ENCODE measurements around the gene CAMK2B. TPM values are rescaled to one million over a fixed set of nuclear protein-coding genes. Genes with fewer than 3 reads are reported as not detected.

Gene CAMK2B
- total RNA-seq, 4 donors from 2014 or later: 0.44 to 5.1 (median 0.81) TPM

DNA sequence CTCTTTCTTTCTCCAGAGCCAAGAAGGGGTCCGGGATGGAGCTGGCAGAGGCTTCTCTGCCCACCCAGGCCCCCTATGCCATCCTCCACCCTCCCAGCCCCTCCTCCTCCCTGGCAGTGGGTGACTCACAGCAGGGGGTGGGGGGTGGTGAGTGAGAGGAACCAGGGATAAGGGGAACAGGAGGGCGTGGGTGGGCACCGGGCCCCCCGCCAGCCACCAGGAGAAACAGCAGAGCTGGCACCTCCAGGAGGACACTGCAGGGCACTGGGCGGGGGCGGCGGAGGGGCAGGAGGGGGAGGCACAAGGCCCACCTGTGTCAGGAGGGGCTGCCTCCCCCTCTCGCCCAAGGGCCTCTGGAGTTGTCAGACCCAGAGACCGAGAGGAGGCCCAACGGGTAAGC lies 56.0 kb downstream of the CAMK2B start:
- TF ChIP-seq, protein P1, sequence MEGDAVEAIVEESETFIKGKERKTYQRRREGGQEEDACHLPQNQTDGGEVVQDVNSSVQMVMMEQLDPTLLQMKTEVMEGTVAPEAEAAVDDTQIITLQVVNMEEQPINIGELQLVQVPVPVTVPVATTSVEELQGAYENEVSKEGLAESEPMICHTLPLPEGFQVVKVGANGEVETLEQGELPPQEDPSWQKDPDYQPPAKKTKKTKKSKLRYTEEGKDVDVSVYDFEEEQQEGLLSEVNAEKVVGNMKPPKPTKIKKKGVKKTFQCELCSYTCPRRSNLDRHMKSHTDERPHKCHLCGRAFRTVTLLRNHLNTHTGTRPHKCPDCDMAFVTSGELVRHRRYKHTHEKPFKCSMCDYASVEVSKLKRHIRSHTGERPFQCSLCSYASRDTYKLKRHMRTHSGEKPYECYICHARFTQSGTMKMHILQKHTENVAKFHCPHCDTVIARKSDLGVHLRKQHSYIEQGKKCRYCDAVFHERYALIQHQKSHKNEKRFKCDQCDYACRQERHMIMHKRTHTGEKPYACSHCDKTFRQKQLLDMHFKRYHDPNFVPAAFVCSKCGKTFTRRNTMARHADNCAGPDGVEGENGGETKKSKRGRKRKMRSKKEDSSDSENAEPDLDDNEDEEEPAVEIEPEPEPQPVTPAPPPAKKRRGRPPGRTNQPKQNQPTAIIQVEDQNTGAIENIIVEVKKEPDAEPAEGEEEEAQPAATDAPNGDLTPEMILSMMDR (IDR thresholded peaks at IDR 0.05; ENCODE audit: low read depth): no peak

DNA sequence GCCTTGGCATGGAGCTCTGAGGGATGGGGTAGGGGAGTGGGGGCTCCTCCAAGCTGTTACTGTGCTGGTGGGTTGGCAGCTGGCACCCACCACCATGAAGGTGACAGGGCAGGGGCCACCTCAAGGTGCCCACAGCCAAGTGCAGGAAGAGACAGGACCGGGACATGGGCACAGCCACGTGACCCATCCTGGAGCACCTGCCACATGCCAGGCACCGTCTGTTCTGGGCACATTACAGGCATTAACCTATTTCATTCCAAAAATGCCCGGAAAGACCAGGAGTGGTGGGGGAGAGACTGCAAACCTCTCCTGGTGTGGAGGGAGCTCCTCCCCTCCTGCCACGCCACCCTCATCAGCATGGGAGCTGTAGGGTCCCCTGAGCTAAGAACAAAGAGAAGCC lies 56.7 kb downstream of the CAMK2B start:
- TF ChIP-seq, protein P1 (IDR thresholded peaks at IDR 0.05; ENCODE audit: low read depth): no peak

DNA sequence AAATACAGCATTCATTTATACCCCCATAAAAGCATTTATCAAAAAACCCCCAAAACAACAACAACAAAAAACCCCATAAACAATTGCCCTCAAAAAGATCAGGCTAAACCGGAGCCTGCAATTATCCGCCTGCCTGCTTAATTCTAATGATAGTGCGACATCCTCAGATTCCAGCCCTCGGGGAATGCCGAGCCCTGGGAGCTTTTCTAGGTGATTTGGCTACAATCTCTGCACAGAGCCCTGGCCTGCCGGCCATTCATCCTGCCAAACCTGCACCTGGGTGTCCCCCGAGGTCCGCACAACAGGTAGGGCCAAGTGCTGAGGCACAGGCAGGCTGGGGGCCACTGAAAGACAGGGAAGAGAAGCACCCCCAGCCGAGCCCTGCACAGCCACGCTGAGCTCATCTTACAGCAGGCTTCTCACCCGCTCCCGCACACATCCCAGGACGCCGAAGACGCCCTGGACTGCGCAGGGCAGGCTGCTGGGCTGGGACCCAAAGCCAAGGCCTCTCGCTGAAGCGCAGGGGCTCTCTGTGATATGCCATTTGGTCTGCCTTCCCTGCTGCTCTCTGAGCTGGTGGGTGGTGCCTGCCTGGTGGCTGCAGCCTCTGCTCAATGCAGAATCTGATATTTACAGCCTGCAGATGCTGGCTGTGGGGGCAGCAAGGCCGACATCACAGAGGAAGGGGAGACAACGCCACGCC lies 57.5 kb downstream of the CAMK2B start:
- TF ChIP-seq, protein P1 (IDR thresholded peaks at IDR 0.05; ENCODE audit: low read depth): no peak

DNA sequence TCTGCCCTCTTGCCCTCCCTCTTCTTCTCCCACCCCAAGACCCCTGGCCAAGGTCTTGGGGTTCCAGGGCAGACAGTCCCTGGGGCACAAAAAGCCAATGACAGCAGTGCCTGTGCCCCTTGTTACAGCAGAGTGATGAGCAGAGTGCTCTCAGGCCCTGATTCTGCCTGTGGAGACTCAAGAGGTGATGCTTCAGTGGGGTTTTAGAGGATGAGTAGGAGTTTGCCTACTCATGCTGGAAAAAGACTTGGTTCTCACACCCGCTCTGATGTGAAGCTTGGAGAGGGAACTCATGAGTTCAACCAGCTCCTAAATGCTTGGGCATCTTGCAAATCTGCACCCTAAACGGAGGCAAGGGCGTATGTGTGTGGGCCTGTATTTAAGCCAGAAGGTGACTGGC lies 58.2 kb downstream of the CAMK2B start:
- TF ChIP-seq, protein P1 (IDR thresholded peaks at IDR 0.05; ENCODE audit: low read depth): no peak

DNA sequence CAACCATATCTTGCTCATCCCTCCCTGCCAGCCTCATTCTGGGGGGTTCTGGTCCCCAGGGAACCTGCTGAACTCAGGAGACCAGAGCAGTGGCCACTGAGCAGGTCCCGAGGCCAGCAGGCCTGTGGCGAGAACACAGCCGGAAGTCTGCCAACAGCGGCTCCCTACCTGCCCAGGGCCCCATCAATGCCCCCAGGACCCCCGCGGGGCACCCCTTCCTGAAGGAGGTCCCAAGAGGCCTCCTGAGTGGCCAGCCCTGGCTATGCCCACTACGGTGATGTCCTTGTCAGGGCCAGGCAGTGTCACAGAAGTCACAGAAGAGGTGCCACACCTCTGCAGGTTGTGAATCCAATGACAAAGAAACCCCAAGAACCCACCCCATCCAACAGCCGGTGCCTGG lies 58.9 kb downstream of the CAMK2B start:
- TF ChIP-seq, protein P1 (IDR thresholded peaks at IDR 0.05; ENCODE audit: low read depth): no peak

DNA sequence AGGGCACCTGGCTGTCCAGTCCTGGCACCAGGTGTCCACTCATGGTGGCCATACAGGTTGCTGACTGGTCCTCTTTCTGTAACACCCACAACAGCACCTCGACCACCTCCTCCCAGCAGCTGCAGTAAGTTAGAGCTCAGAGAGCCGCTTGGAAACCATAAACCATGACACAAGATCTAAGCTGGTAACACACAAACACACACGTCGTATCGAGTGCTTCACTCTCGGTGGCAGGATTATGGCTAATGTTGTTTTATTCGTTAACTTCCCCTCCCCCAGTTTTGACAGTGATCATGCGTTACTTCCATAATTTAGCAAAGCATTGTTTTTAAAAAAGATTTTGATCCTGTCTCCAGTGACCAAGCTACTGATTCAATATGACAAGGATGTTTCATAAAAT lies 59.7 kb downstream of the CAMK2B start:
- TF ChIP-seq, protein P1 (IDR thresholded peaks at IDR 0.05; ENCODE audit: low read depth): no peak

DNA sequence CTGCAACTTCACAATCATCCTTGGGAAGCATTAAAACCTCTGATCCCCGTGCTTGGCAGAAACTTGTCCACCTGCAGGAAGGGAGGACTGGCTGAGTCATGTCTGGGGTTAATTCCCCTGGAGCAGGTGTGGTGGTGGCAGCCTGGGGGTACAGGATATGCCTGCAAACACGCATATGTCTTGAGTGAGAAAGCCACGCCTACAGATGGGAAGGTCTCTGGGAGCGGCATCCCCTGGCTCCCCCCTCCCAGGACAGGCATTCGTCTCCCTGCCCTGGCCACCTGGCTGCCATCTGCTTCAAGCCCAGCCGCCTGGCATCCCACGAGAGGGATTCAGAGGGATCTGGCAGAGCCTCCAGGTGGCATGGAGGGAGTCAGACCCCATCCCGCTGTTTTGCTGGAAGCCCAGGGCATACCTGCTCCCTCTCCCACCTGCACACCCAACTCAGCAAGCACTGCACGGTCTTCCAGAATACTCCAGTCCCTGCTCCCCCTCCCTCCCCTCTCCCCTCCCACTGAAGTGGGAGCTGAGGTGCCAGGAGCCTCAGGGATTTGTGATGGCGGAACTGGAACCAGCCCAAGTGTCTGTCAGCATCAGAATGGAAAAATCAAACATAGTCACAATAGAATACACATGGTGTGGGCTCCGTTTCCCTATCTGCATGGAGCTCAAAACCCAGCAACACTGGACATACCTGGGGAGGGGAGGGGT lies 61.0 kb downstream of the CAMK2B start:
- TF ChIP-seq, protein P1 (IDR thresholded peaks at IDR 0.05; ENCODE audit: low read depth): no peak

Measured in subcutaneous adipose tissue (tissue), 4 donors.